ENCODE measurements around the gene CBL.

CBL gene

GRCh38 chr11:119329320-119329719 lies 123.2 kb downstream of the CBL start:
- TF ChIP-seq TCF12 (IDR thresholded peaks at IDR 0.05; ENCODE audit: low read depth), result no peak
- TF ChIP-seq EGR1 (IDR thresholded peaks at IDR 0.05), result no peak
- no peak for TF ChIP-seq CEBPB (IDR thresholded peaks at IDR 0.05)
- no peak for TF ChIP-seq EP300 (IDR thresholded peaks at IDR 0.05; ENCODE audit: borderline replicate concordance)
- TF ChIP-seq CREB1 (IDR thresholded peaks at IDR 0.05; ENCODE audit: low read depth), result no peak
- TF ChIP-seq RAD21 (IDR thresholded peaks at IDR 0.05; ENCODE audit: low read depth), result no peak
- TF ChIP-seq, protein P1, sequence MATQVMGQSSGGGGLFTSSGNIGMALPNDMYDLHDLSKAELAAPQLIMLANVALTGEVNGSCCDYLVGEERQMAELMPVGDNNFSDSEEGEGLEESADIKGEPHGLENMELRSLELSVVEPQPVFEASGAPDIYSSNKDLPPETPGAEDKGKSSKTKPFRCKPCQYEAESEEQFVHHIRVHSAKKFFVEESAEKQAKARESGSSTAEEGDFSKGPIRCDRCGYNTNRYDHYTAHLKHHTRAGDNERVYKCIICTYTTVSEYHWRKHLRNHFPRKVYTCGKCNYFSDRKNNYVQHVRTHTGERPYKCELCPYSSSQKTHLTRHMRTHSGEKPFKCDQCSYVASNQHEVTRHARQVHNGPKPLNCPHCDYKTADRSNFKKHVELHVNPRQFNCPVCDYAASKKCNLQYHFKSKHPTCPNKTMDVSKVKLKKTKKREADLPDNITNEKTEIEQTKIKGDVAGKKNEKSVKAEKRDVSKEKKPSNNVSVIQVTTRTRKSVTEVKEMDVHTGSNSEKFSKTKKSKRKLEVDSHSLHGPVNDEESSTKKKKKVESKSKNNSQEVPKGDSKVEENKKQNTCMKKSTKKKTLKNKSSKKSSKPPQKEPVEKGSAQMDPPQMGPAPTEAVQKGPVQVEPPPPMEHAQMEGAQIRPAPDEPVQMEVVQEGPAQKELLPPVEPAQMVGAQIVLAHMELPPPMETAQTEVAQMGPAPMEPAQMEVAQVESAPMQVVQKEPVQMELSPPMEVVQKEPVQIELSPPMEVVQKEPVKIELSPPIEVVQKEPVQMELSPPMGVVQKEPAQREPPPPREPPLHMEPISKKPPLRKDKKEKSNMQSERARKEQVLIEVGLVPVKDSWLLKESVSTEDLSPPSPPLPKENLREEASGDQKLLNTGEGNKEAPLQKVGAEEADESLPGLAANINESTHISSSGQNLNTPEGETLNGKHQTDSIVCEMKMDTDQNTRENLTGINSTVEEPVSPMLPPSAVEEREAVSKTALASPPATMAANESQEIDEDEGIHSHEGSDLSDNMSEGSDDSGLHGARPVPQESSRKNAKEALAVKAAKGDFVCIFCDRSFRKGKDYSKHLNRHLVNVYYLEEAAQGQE (IDR thresholded peaks at IDR 0.05; ENCODE audit: low read depth), result no peak
- TF ChIP-seq ZBTB7A (IDR thresholded peaks at IDR 0.05; ENCODE audit: low read depth), result no peak
- no peak for TF ChIP-seq TAF1 (IDR thresholded peaks at IDR 0.05; ENCODE audit: low read depth)
- TF ChIP-seq, protein P2, sequence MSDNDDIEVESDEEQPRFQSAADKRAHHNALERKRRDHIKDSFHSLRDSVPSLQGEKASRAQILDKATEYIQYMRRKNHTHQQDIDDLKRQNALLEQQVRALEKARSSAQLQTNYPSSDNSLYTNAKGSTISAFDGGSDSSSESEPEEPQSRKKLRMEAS (IDR thresholded peaks at IDR 0.05), result no peak
- no peak for TF ChIP-seq NFIC (IDR thresholded peaks at IDR 0.05)
- no peak for TF ChIP-seq USF1 (IDR thresholded peaks at IDR 0.05)
- TF ChIP-seq FOXM1 (IDR thresholded peaks at IDR 0.05; ENCODE audit: borderline replicate concordance, low read depth), result no peak
- no peak for TF ChIP-seq TEAD4 (IDR thresholded peaks at IDR 0.05)

DNA sequence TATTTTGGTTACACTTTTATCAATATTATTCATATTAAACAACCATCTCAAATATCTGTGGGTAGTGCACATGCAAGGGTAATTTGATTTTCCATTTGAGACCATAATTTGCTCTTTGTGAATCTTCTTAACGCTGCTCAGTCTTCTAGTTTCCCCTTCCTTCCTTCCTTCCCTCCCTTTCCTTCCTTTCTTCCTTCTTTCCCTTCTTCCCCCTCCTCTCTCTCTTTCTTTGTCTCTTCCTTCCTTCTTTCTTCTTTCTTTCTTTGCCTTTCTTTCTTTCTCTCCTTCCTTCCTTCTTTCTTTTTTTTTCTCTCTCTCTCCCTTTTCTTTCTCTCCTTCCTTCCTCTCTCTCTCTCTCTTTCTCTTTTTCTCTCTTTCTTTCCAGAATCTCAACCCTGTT lies 124.1 kb downstream of the CBL start:
- TF ChIP-seq, protein P1 (IDR thresholded peaks at IDR 0.05; ENCODE audit: low read depth), result no peak
- TF ChIP-seq NFIC (IDR thresholded peaks at IDR 0.05) (no peak), TAF1 (IDR thresholded peaks at IDR 0.05; ENCODE audit: low read depth) (no peak)

DNA sequence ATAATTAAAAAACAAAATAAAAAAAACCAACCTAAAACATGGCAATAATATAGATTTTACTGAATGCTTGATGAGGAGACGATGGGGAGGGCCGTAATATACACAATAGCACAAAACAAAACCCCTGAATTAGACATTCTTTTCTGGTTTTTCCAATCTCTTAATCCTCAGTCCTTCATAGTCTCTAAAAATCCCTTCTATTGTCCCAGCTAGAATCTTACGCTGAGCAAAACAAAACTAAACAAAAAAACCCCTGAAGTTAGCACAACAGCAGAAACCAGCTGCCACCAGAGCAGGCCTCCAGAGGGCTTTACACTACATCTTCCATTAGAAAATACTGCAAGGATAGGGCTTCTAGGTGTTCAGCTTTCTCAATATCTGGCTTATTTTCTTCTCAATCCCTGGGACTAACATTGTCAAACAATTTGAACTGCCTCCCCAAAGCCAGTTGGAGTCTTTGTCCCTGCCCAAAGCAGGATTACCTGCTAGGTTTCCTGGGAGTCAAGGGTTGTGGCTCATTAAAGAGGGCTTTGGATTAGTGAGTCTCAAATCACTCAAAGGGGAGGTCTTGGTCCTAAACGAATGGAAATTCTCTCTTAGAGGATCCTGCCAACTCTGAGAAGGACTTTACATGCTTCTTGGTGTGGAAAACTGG lies 126.1 kb downstream of the CBL start:
- TF ChIP-seq CREB1 (IDR thresholded peaks at IDR 0.05; ENCODE audit: low read depth) (no peak), USF1 (IDR thresholded peaks at IDR 0.05) (no peak), ZBTB7A (IDR thresholded peaks at IDR 0.05; ENCODE audit: low read depth) (no peak), TEAD4 (IDR thresholded peaks at IDR 0.05) (no peak), TCF12 (IDR thresholded peaks at IDR 0.05; ENCODE audit: low read depth) (no peak), RAD21 (IDR thresholded peaks at IDR 0.05; ENCODE audit: low read depth) (no peak), EGR1 (IDR thresholded peaks at IDR 0.05) (no peak), FOXM1 (IDR thresholded peaks at IDR 0.05; ENCODE audit: borderline replicate concordance, low read depth) (no peak), YY1 (IDR thresholded peaks at IDR 0.05; ENCODE audit: low read depth) (no peak), TAF1 (IDR thresholded peaks at IDR 0.05; ENCODE audit: low read depth) (no peak), CEBPB (IDR thresholded peaks at IDR 0.05) (no peak), EP300 (IDR thresholded peaks at IDR 0.05; ENCODE audit: borderline replicate concordance) (no peak), NFIC (IDR thresholded peaks at IDR 0.05) (no peak)
- TF ChIP-seq, protein P2 (IDR thresholded peaks at IDR 0.05), result no peak
- TF ChIP-seq, protein P1 (IDR thresholded peaks at IDR 0.05; ENCODE audit: low read depth), result no peak

- TF ChIP-seq RAD21 (IDR thresholded peaks at IDR 0.05; ENCODE audit: low read depth) (no peak), CREB1 (IDR thresholded peaks at IDR 0.05; ENCODE audit: low read depth) (peak; percentile 81), CEBPB (IDR thresholded peaks at IDR 0.05) (no peak), TCF12 (IDR thresholded peaks at IDR 0.05; ENCODE audit: low read depth) (0 out of 2 replicates have a peak, but pooled peaks have one; percentile 14), USF1 (IDR thresholded peaks at IDR 0.05) (no peak), EGR1 (IDR thresholded peaks at IDR 0.05) (no peak), YY1 (IDR thresholded peaks at IDR 0.05; ENCODE audit: low read depth) (peak; percentile 98), NFIC (IDR thresholded peaks at IDR 0.05) (no peak), FOXM1 (IDR thresholded peaks at IDR 0.05; ENCODE audit: borderline replicate concordance, low read depth) (peak; percentile 100), TEAD4 (IDR thresholded peaks at IDR 0.05) (no peak), EP300 (IDR thresholded peaks at IDR 0.05; ENCODE audit: borderline replicate concordance) (no peak), ZBTB7A (IDR thresholded peaks at IDR 0.05; ENCODE audit: low read depth) (peak; percentile 68; the same call in 1 of the 2 replicates), TAF1 (IDR thresholded peaks at IDR 0.05; ENCODE audit: low read depth) (peak; percentile 95)
- TF ChIP-seq, protein P1 (IDR thresholded peaks at IDR 0.05; ENCODE audit: low read depth), result no peak
- TF ChIP-seq, protein P2 (IDR thresholded peaks at IDR 0.05), result peak; percentile 41; the same call in 1 of the 2 replicates
These were observed 128.2 kb downstream of the CBL start, which contains the start of gene RNF26 for GRCh38 chr11:119334174-119334930. TSS of gene RNF26 (plus strand) at chr11:119334527. CDS start at chr11:119335123, 596 bp downstream.

All from Ishikawa (cell line).